H9 (cell line): ENCODE data around the gene GRAP2. TPM values are rescaled to one million over a fixed set of nuclear protein-coding genes. Genes with fewer than 3 reads are reported as not detected.
A peak's percentile ranks its signal among the peaks of the same experiment; 100 is the strongest.

ENCODE experiments used
- DNase-seq: peaks from one replicate; pipeline ENCODE4 v3.0.0-alpha.2; 2017
- H2AFZ ChIP-seq: one replicate; pipeline ENCODE4 v1.6.1; 2013; ENCODE audit warnings: mild to moderate bottlenecking, low read length, control low read depth, moderate library complexity
- H2AK5ac ChIP-seq: 2 replicates; pipeline ENCODE4 v1.6.1; 2013; ENCODE audit warnings: low read length, control low read depth, mixed read lengths; ENCODE audit not compliant: insufficient read length
- H2BK120ac ChIP-seq: one replicate; pipeline ENCODE4 v1.6.1; 2013; ENCODE audit warnings: low read depth, mild to moderate bottlenecking, low read length, control low read depth, inconsistent platforms; ENCODE audit not compliant: poor library complexity, severe bottlenecking
- H2BK12ac ChIP-seq: 2 replicates; pipeline ENCODE4 v1.6.1; 2013; ENCODE audit warnings: low read length, control low read depth, mixed read lengths, low read depth; ENCODE audit not compliant: insufficient read length
- H2BK15ac ChIP-seq: 2 replicates; pipeline ENCODE4 v1.6.1; 2013; ENCODE audit warnings: low read depth, low read length, control low read depth
- H2BK20ac ChIP-seq: one replicate; pipeline ENCODE4 v1.6.1; 2013; ENCODE audit warnings: low read depth, mild to moderate bottlenecking, low read length, control low read depth, inconsistent platforms; ENCODE audit not compliant: poor library complexity, severe bottlenecking
- H2BK5ac ChIP-seq: 2 replicates; pipeline ENCODE4 v1.6.1; 2013; ENCODE audit warnings: low read length, control low read depth, mixed read lengths; ENCODE audit not compliant: insufficient read length
- H3K14ac ChIP-seq: 2 replicates; pipeline ENCODE4 v1.6.1; 2013; ENCODE audit warnings: low read length, control low read depth; ENCODE audit not compliant: insufficient read depth
- H3K18ac ChIP-seq: 2 replicates; pipeline ENCODE4 v1.6.1; 2013; ENCODE audit warnings: low read depth, mild to moderate bottlenecking, mixed read lengths, low read length, control low read depth; ENCODE audit not compliant: insufficient read length
- H3K23ac ChIP-seq: 2 replicates; pipeline ENCODE4 v1.6.1; 2013; ENCODE audit warnings: low read length, control low read depth, mixed read lengths, low read depth; ENCODE audit not compliant: insufficient read length
- H3K23me2 ChIP-seq: 2 replicates; pipeline ENCODE4 v1.6.1; 2013; ENCODE audit warnings: low read depth, mild to moderate bottlenecking, mixed read lengths, low read length, control low read depth; ENCODE audit not compliant: insufficient read length, poor library complexity, severe bottlenecking
- H3K27ac ChIP-seq: 2 replicates; pipeline ENCODE4 v1.5.1; 2013; ENCODE audit warnings: low read length, control low read depth, mixed read lengths, low read depth; ENCODE audit not compliant: insufficient read length
- H3K27me3 ChIP-seq: 2 replicates; pipeline ENCODE4 v1.6.1; 2013; ENCODE audit warnings: low read length, control low read depth, inconsistent platforms; ENCODE audit not compliant: insufficient read depth
- H3K4ac ChIP-seq: 2 replicates; pipeline ENCODE4 v1.6.1; 2013; ENCODE audit warnings: low read depth, mild to moderate bottlenecking, control low read depth, inconsistent platforms, low read length, moderate library complexity
- H3K4me1 ChIP-seq: 2 replicates; pipeline ENCODE4 v1.6.1; 2013; ENCODE audit warnings: low read length, control low read depth, inconsistent platforms; ENCODE audit not compliant: insufficient read depth
- H3K4me2 ChIP-seq: 2 replicates; pipeline ENCODE4 v1.6.1; 2013; ENCODE audit warnings: low read length, control low read depth, mixed read lengths; ENCODE audit not compliant: insufficient read length, insufficient read depth
- H3K56ac ChIP-seq: 2 replicates; pipeline ENCODE4 v1.6.1; 2013; ENCODE audit warnings: low read depth, mild to moderate bottlenecking, mixed read lengths, low read length, control low read depth; ENCODE audit not compliant: insufficient read length
- H3K79me1 ChIP-seq: 2 replicates; pipeline ENCODE4 v1.6.1; 2013; ENCODE audit warnings: low read depth, mild to moderate bottlenecking, moderate library complexity, low read length, control low read depth, inconsistent platforms; ENCODE audit not compliant: insufficient read depth, poor library complexity, severe bottlenecking
- H3K79me2 ChIP-seq: 2 replicates; pipeline ENCODE4 v1.6.1; 2013; ENCODE audit warnings: low read length, control low read depth, inconsistent platforms; ENCODE audit not compliant: insufficient read depth
- H3K9ac ChIP-seq: 2 replicates; pipeline ENCODE4 v1.6.1; 2013; ENCODE audit warnings: low read length, control low read depth, mixed read lengths; ENCODE audit not compliant: insufficient read length; ENCODE audit errors: extremely low read depth
- H3K9me3 ChIP-seq: one replicate; pipeline ENCODE4 v1.6.1; 2013; ENCODE audit warnings: low read depth, low read length, inconsistent platforms; ENCODE audit not compliant: control insufficient read depth
- H3T11ph ChIP-seq: one replicate; pipeline ENCODE4 v1.6.1; 2013; ENCODE audit warnings: mild to moderate bottlenecking, low read length, control low read depth, inconsistent platforms
- H4K20me1 ChIP-seq: one replicate; pipeline ENCODE4 v1.6.1; 2013; ENCODE audit not compliant: control insufficient read depth, insufficient read length, insufficient read depth
- H4K5ac ChIP-seq: 2 replicates; pipeline ENCODE4 v1.6.1; 2013; ENCODE audit warnings: low read depth, mild to moderate bottlenecking, mixed read lengths, low read length, control low read depth; ENCODE audit not compliant: insufficient read length
- H4K8ac ChIP-seq: replicated peaks from 2 replicates; pipeline ENCODE4 v1.6.1; 2013; ENCODE audit warnings: low read length, control low read depth, mixed read lengths, low read depth; ENCODE audit not compliant: insufficient read length
- H4K91ac ChIP-seq: 2 replicates; pipeline ENCODE4 v1.6.1; 2013; ENCODE audit warnings: low read depth, mild to moderate bottlenecking, moderate library complexity, mixed read lengths, low read length, control low read depth; ENCODE audit not compliant: insufficient read length
- H3K27ac Mint-ChIP-seq, 3 experiments: 2 replicates in 2 of 3; 3 replicates in 1 of 3; pipeline ENCODE4 v1.8.0; 2020 to 2021; ENCODE audit warnings: mixed read lengths in 3 of 3, mild to moderate bottlenecking in 1 of 3, moderate library complexity in 1 of 3
- H3K27me3 Mint-ChIP-seq: 2 replicates; pipeline ENCODE4 v1.8.0; 2021; ENCODE audit warnings: low read depth, mild to moderate bottlenecking, moderate library complexity, mixed read lengths
- H3K36me3 Mint-ChIP-seq, 3 experiments: 2 replicates in 2 of 3; 3 replicates in 1 of 3; pipeline ENCODE4 v1.8.0; 2020 to 2021; ENCODE audit warnings: low read depth in 3 of 3, mixed read lengths in 3 of 3; ENCODE audit not compliant: insufficient read depth in 1 of 3
- H3K4me1 Mint-ChIP-seq, 2 experiments: 2 replicates each; pipeline ENCODE4 v1.8.0; 2020; ENCODE audit warnings: mixed read lengths in 2 of 2
- H3K4me3 Mint-ChIP-seq, 2 experiments: 2 replicates in 1 of 2; 3 replicates in 1 of 2; pipeline ENCODE4 v1.8.0; 2020 to 2021; ENCODE audit warnings: mild to moderate bottlenecking in 2 of 2, mixed read lengths in 2 of 2, moderate library complexity in 1 of 2
- H3K9me3 Mint-ChIP-seq, 2 experiments: 2 replicates in 1 of 2; 3 replicates in 1 of 2; pipeline ENCODE4 v1.8.0; 2020; ENCODE audit warnings: mild to moderate bottlenecking in 2 of 2, mixed read lengths in 2 of 2, moderate library complexity in 1 of 2
- CTCF ChIP-seq: fragments of 200-600 bp; sonication (generic); conservative IDR thresholded peaks from 3 replicates; pipeline ENCODE4 v1.8.0; 2021; ENCODE audit warnings: antibody characterized with exemption, mild to moderate bottlenecking
- WGBS: extraction: QIAGEN DNeasy Blood & Tissue Kit; methylation state at CpG from one replicate; pipeline ENCODE4 v1.1.7; 2013; ENCODE audit warnings: missing lambda C conversion rate, low lambda C conversion rate, mixed read lengths; ENCODE audit not compliant: insufficient read length; ENCODE audit errors: extremely low coverage; 5-methylcytosine and 5-hydroxymethylcytosine counted together
- total RNA-seq: library from RNA; stranded (reverse); gene quantifications from 2 replicates; pipeline ENCODE4 v1.2.1, GENCODE V29; 2021

The GRAP2 gene
- total RNA-seq, 1 experiment from 2014 or later = not detected

GRCh38 chr22:39997421-39997820, 96.5 kb downstream of the GRAP2 start:
- Histone ChIP-seq H2BK12ac (no peak overlapping the region), H2BK5ac (no peak overlapping the region), H2BK120ac (no peak overlapping the region), H3K9me3 (no peaks in the 10 kb centered on the region), H3K23me2 (peaks cover 13% of the 10 kb centered on the region), H2AFZ (no peak overlapping the region), H3T11ph (no peak overlapping the region), H2AK5ac (no peak overlapping the region), H2BK15ac (no peak overlapping the region), H3K4me1 (peaks cover 19% of the 10 kb centered on the region), H3K79me1 (peaks cover 6% of the 10 kb centered on the region), H3K27ac (no peak overlapping the region), H3K18ac (no peak overlapping the region), H4K5ac (no peak overlapping the region), H4K20me1 (no peaks in the 10 kb centered on the region), H3K14ac (no peak overlapping the region; the same call in 1 of the 2 replicates), H4K91ac (no peak overlapping the region), H3K9ac (no peak overlapping the region), H4K8ac (no peak overlapping the region), H3K4me2 (no peak overlapping the region), H3K27me3 (no peaks in the 10 kb centered on the region), H3K56ac (no peak overlapping the region), H2BK20ac (no peak overlapping the region), H3K79me2 (peaks cover 9% of the 10 kb centered on the region; the same call in 1 of the 2 replicates), H3K4ac (no peak overlapping the region), H3K23ac (no peak overlapping the region)
- Mint-ChIP-seq H3K4me3 (peak overlapping the region; percentile 21 to 30; a peak in 2 of 5 replicates), H3K27ac (peak overlapping the region in 2 of 3 experiments; percentile 15 to 93; a peak in 3 of 7 replicates), H3K27me3 (peaks cover 22% of the 10 kb centered on the region), H3K36me3 (peaks cover 10 to 14% (median 11%) of the 10 kb centered on the region in 3 experiments; a peak in 6 of 7 replicates), H3K4me1 (peaks cover 71 to 74% of the 10 kb centered on the region in 2 experiments), H3K9me3 (no peaks in the 10 kb centered on the region)
- no peak for DNase-seq
- no CpG with 5 or more reads among the region's 3 CpGs for WGBS
- TF ChIP-seq CTCF = no peak
